Neural cell (in vitro differentiated cells): ENCODE measurements around the gene SAMD3. TPM values are rescaled to one million over a fixed set of nuclear protein-coding genes. Genes with fewer than 3 reads are reported as not detected.

Source experiments
- H2AFZ ChIP-seq: fragments of 200-600, 300-800 bp; sonication (generic), shearing (Covaris generic); 2 replicates; pipeline ENCODE4 v1.6.0; 2014; ENCODE audit warnings: low read depth, mild to moderate bottlenecking, antibody characterized with exemption, low read length, moderate library complexity
- H3F3A ChIP-seq: fragments of 200-600 bp; shearing (Covaris generic); 2 replicates; pipeline ENCODE4 v1.6.1; 2016; ENCODE audit warnings: mild to moderate bottlenecking, moderate library complexity, mixed read lengths, antibody characterized with exemption, low read length; ENCODE audit not compliant: insufficient read depth, poor library complexity, severe bottlenecking
- H3K27ac ChIP-seq: fragments of 200-600, 300-800 bp; sonication (generic), shearing (Covaris generic); 2 replicates; pipeline ENCODE4 v1.5.1; 2014; ENCODE audit warnings: mild to moderate bottlenecking, low read length, moderate library complexity
- H3K27me3 ChIP-seq: fragments of 300-800, 200-600 bp; sonication (generic), shearing (Covaris generic); 2 replicates; pipeline ENCODE4 v1.6.0; 2014; ENCODE audit warnings: mild to moderate bottlenecking, low read depth, low read length, moderate library complexity; ENCODE audit not compliant: insufficient read depth
- H3K36me3 ChIP-seq: fragments of 300-800, 200-600 bp; sonication (generic), shearing (Covaris generic); 2 replicates; pipeline ENCODE4 v1.5.1; 2014; ENCODE audit warnings: mild to moderate bottlenecking, antibody characterized with exemption, low read length, moderate library complexity; ENCODE audit not compliant: insufficient read depth
- H3K4me2 ChIP-seq: fragments of 300-800, 200-600 bp; sonication (generic), shearing (Covaris generic); 2 replicates; pipeline ENCODE4 v1.6.0; 2014; ENCODE audit warnings: mild to moderate bottlenecking, low read length
- H3K4me3 ChIP-seq: fragments of 300-800, 200-600 bp; sonication (generic), shearing (Covaris generic); 2 replicates; pipeline ENCODE4 v1.5.1; 2014; ENCODE audit warnings: mild to moderate bottlenecking, low read length, moderate library complexity
- H3K79me2 ChIP-seq: fragments of 200-600 bp; shearing (Covaris generic); replicated peaks from 2 replicates; pipeline ENCODE4 v1.6.0; 2014; ENCODE audit warnings: mild to moderate bottlenecking, low read length, moderate library complexity; ENCODE audit not compliant: insufficient read depth
- H3K9ac ChIP-seq: fragments of 300-800, 200-600 bp; sonication (generic), shearing (Covaris generic); 2 replicates; pipeline ENCODE4 v1.6.1; 2016; ENCODE audit warnings: mild to moderate bottlenecking, low read length, mixed read lengths
- H3K9me2 ChIP-seq: fragments of 200-600 bp; shearing (Covaris generic); 2 replicates; pipeline ENCODE4 v1.6.1; 2016; ENCODE audit warnings: mild to moderate bottlenecking, low read length, mixed read lengths; ENCODE audit not compliant: insufficient read depth
- H3K9me3 ChIP-seq: fragments of 200-600, 300-800 bp; sonication (generic), shearing (Covaris generic); 2 replicates; pipeline ENCODE4 v1.6.1; 2016; ENCODE audit warnings: mild to moderate bottlenecking, mixed run types, low read length, moderate library complexity, mixed read lengths
- H4K20me1 ChIP-seq: fragments of 200-600 bp; shearing (Covaris generic); 2 replicates; pipeline ENCODE4 v1.6.1; 2016; ENCODE audit warnings: mild to moderate bottlenecking, mixed run types; ENCODE audit not compliant: insufficient read depth
- EP300 ChIP-seq: fragments of 450-650 bp; conservative IDR thresholded peaks from 2 replicates; pipeline ENCODE4 v1.6.1; 2014; ENCODE audit warnings: antibody characterized with exemption, mild to moderate bottlenecking, moderate library complexity; ENCODE audit not compliant: poor library complexity, severe bottlenecking
- EZH2 ChIP-seq: fragments of 200-600, 300-800 bp; shearing (Covaris generic), sonication (generic); IDR thresholded peaks from 2 replicates; pipeline ENCODE4 v1.6.1; 2014; ENCODE audit warnings: antibody characterized with exemption, low read length, borderline replicate concordance, mild to moderate bottlenecking; ENCODE audit not compliant: insufficient read depth, poor library complexity, severe bottlenecking
- MXI1 ChIP-seq: fragments of 450-650 bp; conservative IDR thresholded peaks from 2 replicates; pipeline ENCODE4 v1.6.1; 2014; ENCODE audit warnings: antibody characterized with exemption, mild to moderate bottlenecking; ENCODE audit not compliant: poor library complexity, severe bottlenecking
- POLR2AphosphoS5 ChIP-seq: IDR thresholded peaks from 2 replicates; pipeline ENCODE4 v1.6.1; 2012
- RAD21 ChIP-seq: fragments of 450-650 bp; conservative IDR thresholded peaks from 2 replicates; pipeline ENCODE4 v1.6.1; 2014; ENCODE audit warnings: antibody characterized with exemption, mild to moderate bottlenecking, moderate library complexity
- SMC3 ChIP-seq: fragments of 450-650 bp; conservative IDR thresholded peaks from 2 replicates; pipeline ENCODE4 v1.6.1; 2014; ENCODE audit warnings: antibody characterized with exemption, mild to moderate bottlenecking, moderate library complexity; ENCODE audit not compliant: poor library complexity
- TAF1 ChIP-seq: IDR thresholded peaks from 2 replicates; pipeline ENCODE4 v1.6.1; 2012; ENCODE audit warnings: low read depth
- polyA plus RNA-seq: library from polyadenylated mRNA; depleted of rRNA; stranded (reverse); fragments of >200 nt; gene quantifications from 2 replicates; pipeline ENCODE4 v1.2.3, GENCODE V29; 2014
- TF ChIP-seq, protein P1 (sequence below): IDR thresholded peaks from 2 replicates; pipeline ENCODE4 v1.6.1; 2012; ENCODE audit warnings: borderline replicate concordance
- TF ChIP-seq, protein P2 (sequence below): fragments of 450-650 bp; IDR thresholded peaks from 2 replicates; pipeline ENCODE4 v1.5.1; 2014; ENCODE audit warnings: antibody characterized with exemption, mild to moderate bottlenecking, moderate library complexity; ENCODE audit not compliant: poor library complexity, severe bottlenecking

Gene SAMD3
- polyA plus RNA-seq, 1 donor from 2014 or later, result 17.1 TPM

DNA sequence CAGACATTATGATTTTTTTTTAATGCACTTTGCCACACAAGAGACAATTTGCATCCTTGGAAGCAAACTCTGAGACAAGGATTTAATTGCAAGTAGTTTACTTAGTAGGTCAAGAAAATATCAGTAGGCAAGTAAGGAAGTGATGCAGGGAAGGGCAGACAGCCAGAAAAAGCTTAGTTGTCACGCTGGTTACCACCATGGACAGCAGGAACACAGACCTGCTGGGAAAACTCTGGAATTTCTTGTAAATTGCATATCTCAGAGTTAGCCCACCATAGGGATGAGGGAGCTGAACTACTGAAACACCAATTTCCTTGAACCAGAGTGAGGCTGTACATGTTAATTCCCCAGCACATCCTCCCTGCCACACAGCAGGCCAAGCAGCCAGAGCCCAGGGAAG, 111.7 kb downstream of the SAMD3 start:
- H3K9ac ChIP-seq, result no peak overlapping the region
- no peaks in the 10 kb centered on the region for H3K27me3 ChIP-seq
- H4K20me1 ChIP-seq, result no peaks in the 10 kb centered on the region
- H3K9me3 ChIP-seq, result no peaks in the 10 kb centered on the region
- H3K79me2 ChIP-seq, result no peaks in the 10 kb centered on the region
- no peaks in the 10 kb centered on the region for H3K36me3 ChIP-seq
- TF ChIP-seq TAF1, result no peak
- no peak for TF ChIP-seq RAD21
- no peak for TF ChIP-seq MXI1
- no peak for TF ChIP-seq POLR2AphosphoS5
- TF ChIP-seq, protein P1, sequence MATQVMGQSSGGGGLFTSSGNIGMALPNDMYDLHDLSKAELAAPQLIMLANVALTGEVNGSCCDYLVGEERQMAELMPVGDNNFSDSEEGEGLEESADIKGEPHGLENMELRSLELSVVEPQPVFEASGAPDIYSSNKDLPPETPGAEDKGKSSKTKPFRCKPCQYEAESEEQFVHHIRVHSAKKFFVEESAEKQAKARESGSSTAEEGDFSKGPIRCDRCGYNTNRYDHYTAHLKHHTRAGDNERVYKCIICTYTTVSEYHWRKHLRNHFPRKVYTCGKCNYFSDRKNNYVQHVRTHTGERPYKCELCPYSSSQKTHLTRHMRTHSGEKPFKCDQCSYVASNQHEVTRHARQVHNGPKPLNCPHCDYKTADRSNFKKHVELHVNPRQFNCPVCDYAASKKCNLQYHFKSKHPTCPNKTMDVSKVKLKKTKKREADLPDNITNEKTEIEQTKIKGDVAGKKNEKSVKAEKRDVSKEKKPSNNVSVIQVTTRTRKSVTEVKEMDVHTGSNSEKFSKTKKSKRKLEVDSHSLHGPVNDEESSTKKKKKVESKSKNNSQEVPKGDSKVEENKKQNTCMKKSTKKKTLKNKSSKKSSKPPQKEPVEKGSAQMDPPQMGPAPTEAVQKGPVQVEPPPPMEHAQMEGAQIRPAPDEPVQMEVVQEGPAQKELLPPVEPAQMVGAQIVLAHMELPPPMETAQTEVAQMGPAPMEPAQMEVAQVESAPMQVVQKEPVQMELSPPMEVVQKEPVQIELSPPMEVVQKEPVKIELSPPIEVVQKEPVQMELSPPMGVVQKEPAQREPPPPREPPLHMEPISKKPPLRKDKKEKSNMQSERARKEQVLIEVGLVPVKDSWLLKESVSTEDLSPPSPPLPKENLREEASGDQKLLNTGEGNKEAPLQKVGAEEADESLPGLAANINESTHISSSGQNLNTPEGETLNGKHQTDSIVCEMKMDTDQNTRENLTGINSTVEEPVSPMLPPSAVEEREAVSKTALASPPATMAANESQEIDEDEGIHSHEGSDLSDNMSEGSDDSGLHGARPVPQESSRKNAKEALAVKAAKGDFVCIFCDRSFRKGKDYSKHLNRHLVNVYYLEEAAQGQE, result no peak
- no peak for TF ChIP-seq SMC3
- TF ChIP-seq, protein P2, sequence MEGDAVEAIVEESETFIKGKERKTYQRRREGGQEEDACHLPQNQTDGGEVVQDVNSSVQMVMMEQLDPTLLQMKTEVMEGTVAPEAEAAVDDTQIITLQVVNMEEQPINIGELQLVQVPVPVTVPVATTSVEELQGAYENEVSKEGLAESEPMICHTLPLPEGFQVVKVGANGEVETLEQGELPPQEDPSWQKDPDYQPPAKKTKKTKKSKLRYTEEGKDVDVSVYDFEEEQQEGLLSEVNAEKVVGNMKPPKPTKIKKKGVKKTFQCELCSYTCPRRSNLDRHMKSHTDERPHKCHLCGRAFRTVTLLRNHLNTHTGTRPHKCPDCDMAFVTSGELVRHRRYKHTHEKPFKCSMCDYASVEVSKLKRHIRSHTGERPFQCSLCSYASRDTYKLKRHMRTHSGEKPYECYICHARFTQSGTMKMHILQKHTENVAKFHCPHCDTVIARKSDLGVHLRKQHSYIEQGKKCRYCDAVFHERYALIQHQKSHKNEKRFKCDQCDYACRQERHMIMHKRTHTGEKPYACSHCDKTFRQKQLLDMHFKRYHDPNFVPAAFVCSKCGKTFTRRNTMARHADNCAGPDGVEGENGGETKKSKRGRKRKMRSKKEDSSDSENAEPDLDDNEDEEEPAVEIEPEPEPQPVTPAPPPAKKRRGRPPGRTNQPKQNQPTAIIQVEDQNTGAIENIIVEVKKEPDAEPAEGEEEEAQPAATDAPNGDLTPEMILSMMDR, result no peak
- TF ChIP-seq EZH2, result no peak
- TF ChIP-seq EP300, result no peak
- H3K9me2 ChIP-seq, result no peaks in the 10 kb centered on the region
- no peak overlapping the region for H2AFZ ChIP-seq
- H3K4me2 ChIP-seq, result no peak overlapping the region
- H3K4me3 ChIP-seq, result no peak overlapping the region
- no peaks in the 10 kb centered on the region for H3F3A ChIP-seq
- H3K27ac ChIP-seq, result no peak overlapping the region

DNA sequence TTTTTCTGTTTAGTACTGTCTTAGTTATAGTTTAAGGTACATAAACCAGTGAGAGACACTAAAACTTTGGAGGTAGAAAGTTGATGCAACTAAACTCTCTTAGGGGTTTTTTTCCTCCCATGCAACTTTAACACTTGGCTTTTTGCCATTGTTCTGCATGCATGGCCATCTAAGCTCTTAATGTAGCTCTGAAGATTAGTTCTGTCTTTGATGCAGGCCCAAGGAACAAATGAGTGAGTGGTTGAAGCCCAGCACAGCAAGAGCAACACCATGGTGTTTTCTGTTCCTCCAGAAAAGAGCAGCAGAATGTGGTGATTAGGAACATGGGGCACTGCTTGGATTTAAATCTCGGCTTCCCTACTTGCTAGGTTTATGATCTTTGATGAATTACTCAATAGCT, 115.0 kb downstream of the SAMD3 start:
- Histone ChIP-seq H4K20me1 (no peaks in the 10 kb centered on the region), H3K36me3 (no peaks in the 10 kb centered on the region), H3F3A (peaks cover 10% of the 10 kb centered on the region), H3K9ac (no peak overlapping the region), H3K79me2 (no peaks in the 10 kb centered on the region), H3K4me3 (no peak overlapping the region), H3K27ac (no peak overlapping the region), H3K9me2 (no peaks in the 10 kb centered on the region), H2AFZ (no peak overlapping the region), H3K9me3 (no peaks in the 10 kb centered on the region), H3K4me2 (no peak overlapping the region), H3K27me3 (no peaks in the 10 kb centered on the region)
- TF ChIP-seq, protein P2, result no peak
- no peak for TF ChIP-seq POLR2AphosphoS5
- TF ChIP-seq MXI1, result no peak
- no peak for TF ChIP-seq TAF1
- TF ChIP-seq, protein P1, result no peak
